ENCODE measurements around the gene DPH1. TPM values are rescaled to one million over a fixed set of nuclear protein-coding genes. Genes with fewer than 3 reads are reported as not detected.
A peak's percentile ranks its signal among the peaks of the same experiment; 100 is the strongest.

The DPH1 gene
- total RNA-seq, 1 experiment from 2014 or later = 14.4 TPM

- H3K9me3 ChIP-seq (replicated peaks) = no peaks in the 10 kb centered on the region
- H3K36me3 ChIP-seq = no peaks in the 10 kb centered on the region
- H3K4me3 ChIP-seq = peak overlapping the region; percentile 100
- H3K27ac ChIP-seq = no peak overlapping the region
- peak; percentile 77 to 84 for DNase-seq
- 0 out of 2 replicates have a peak, but pooled peaks cover under 1% of the 10 kb centered on the region for H3K4me1 ChIP-seq
- peaks cover 4% of the 10 kb centered on the region; the same call in 1 of the 2 replicates for H3K27me3 ChIP-seq
Measured at GRCh38 chr17:2030779-2031163, 818 bp downstream of the DPH1 start.

GRCh38 chr17:2033153-2033552, 3.2 kb downstream of the DPH1 start:
- H3K36me3 ChIP-seq = no peaks in the 10 kb centered on the region
- H3K27me3 ChIP-seq = peaks cover under 1% of the 10 kb centered on the region; the same call in 1 of the 2 replicates
- H3K27ac ChIP-seq = no peak overlapping the region
- no peak for DNase-seq
- no peaks in the 10 kb centered on the region for H3K9me3 ChIP-seq (replicated peaks)
- H3K4me1 ChIP-seq = no peaks in the 10 kb centered on the region
- no peak overlapping the region for H3K4me3 ChIP-seq

GRCh38 chr17:2034157-2034556, 4.2 kb downstream of the DPH1 start:
- no peaks in the 10 kb centered on the region for H3K36me3 ChIP-seq
- no peaks in the 10 kb centered on the region for H3K27me3 ChIP-seq
- no peaks in the 10 kb centered on the region for H3K4me1 ChIP-seq
- H3K4me3 ChIP-seq = no peak overlapping the region
- DNase-seq = no peak
- H3K9me3 ChIP-seq (replicated peaks) = no peaks in the 10 kb centered on the region
- H3K27ac ChIP-seq = no peak overlapping the region

- H3K27ac ChIP-seq = no peak overlapping the region
- H3K4me3 ChIP-seq = no peak overlapping the region
- DNase-seq = no peak
- H3K4me1 ChIP-seq = no peaks in the 10 kb centered on the region
- no peaks in the 10 kb centered on the region for H3K9me3 ChIP-seq (replicated peaks)
- H3K36me3 ChIP-seq = no peaks in the 10 kb centered on the region
- no peaks in the 10 kb centered on the region for H3K27me3 ChIP-seq
Measured at GRCh38 chr17:2034806-2035540, 5.0 kb downstream of the DPH1 start.

- H3K4me3 ChIP-seq = no peak overlapping the region
- no peaks in the 10 kb centered on the region for H3K9me3 ChIP-seq (replicated peaks)
- no peaks in the 10 kb centered on the region; the same call in 1 of the 2 replicates for H3K4me1 ChIP-seq
- DNase-seq = no peak
- no peak overlapping the region for H3K27ac ChIP-seq
- no peaks in the 10 kb centered on the region for H3K36me3 ChIP-seq
- H3K27me3 ChIP-seq = no peaks in the 10 kb centered on the region
Measured at GRCh38 chr17:2035541-2036488, 5.9 kb downstream of the DPH1 start.

- H3K27ac ChIP-seq = no peak overlapping the region
- H3K4me3 ChIP-seq = no peak overlapping the region
- H3K36me3 ChIP-seq = no peaks in the 10 kb centered on the region
- DNase-seq = no peak
- no peaks in the 10 kb centered on the region for H3K9me3 ChIP-seq (replicated peaks)
- H3K27me3 ChIP-seq = no peaks in the 10 kb centered on the region
- H3K4me1 ChIP-seq = peaks cover 3% of the 10 kb centered on the region; the same call in 1 of the 2 replicates
Measured at GRCh38 chr17:2037155-2037554, 7.2 kb downstream of the DPH1 start.

- Histone ChIP-seq H3K27me3 (no peaks in the 10 kb centered on the region), H3K4me3 (no peak overlapping the region), H3K4me1 (peaks cover 3% of the 10 kb centered on the region; the same call in 1 of the 2 replicates), H3K27ac (no peak overlapping the region), H3K9me3 (replicated peaks) (no peaks in the 10 kb centered on the region), H3K36me3 (no peaks in the 10 kb centered on the region)
- no peak for DNase-seq
Measured at GRCh38 chr17:2040219-2040827, 10.4 kb downstream of the DPH1 start.

- Histone ChIP-seq H3K36me3 (no peaks in the 10 kb centered on the region), H3K27ac (no peak overlapping the region), H3K9me3 (replicated peaks) (no peaks in the 10 kb centered on the region), H3K4me3 (peak overlapping the region; percentile 65), H3K27me3 (no peaks in the 10 kb centered on the region), H3K4me1 (peaks cover 3% of the 10 kb centered on the region; the same call in 1 of the 2 replicates)
- peak in 1 of 2 experiments; percentile 61 for DNase-seq
Measured at GRCh38 chr17:2040942-2041560, 11.1 kb downstream of the DPH1 start.

- H3K36me3 ChIP-seq = no peaks in the 10 kb centered on the region
- DNase-seq = peak; percentile 91 to 93
Measured at GRCh38 chr17:2041561-2042389, 11.8 kb downstream of the DPH1 start, which contains the start of gene OVCA2. Gene OVCA2 (plus strand): TSS chr17:2042022. CDS start chr17:2042048, 26 bp downstream.

GRCh38 chr17:2042390-2042847, 12.5 kb downstream of the DPH1 start:
- no peaks in the 10 kb centered on the region for H3K27me3 ChIP-seq
- no peaks in the 10 kb centered on the region for H3K36me3 ChIP-seq
- H3K27ac ChIP-seq = peak overlapping the region; percentile 61
- peak; percentile 38 to 47 for DNase-seq
- H3K4me1 ChIP-seq = peaks cover 3% of the 10 kb centered on the region; the same call in 1 of the 2 replicates
- H3K9me3 ChIP-seq (replicated peaks) = no peaks in the 10 kb centered on the region
- H3K4me3 ChIP-seq = peak overlapping the region; percentile 65

More at GRCh38 chr17:2041561-2042389, 11.8 kb downstream of the DPH1 start, which contains the start of gene OVCA2:
- Histone ChIP-seq H3K4me1 (peaks cover 3% of the 10 kb centered on the region; the same call in 1 of the 2 replicates), H3K4me3 (peak within 1 kb of the TSS; percentile 65), H3K9me3 (replicated peaks) (no peaks in the 10 kb centered on the region), H3K27ac (peak within 1 kb of the TSS; percentile 61), H3K27me3 (no peaks in the 10 kb centered on the region)

- DNase-seq = no peak
- H3K4me3 ChIP-seq = no peak overlapping the region
- no peaks in the 10 kb centered on the region for H3K9me3 ChIP-seq (replicated peaks)
- H3K36me3 ChIP-seq = no peaks in the 10 kb centered on the region
- no peaks in the 10 kb centered on the region for H3K27me3 ChIP-seq
- no peak overlapping the region for H3K27ac ChIP-seq
- peaks cover 3% of the 10 kb centered on the region; the same call in 1 of the 2 replicates for H3K4me1 ChIP-seq
Measured at GRCh38 chr17:2042933-2043332, 13.0 kb downstream of the DPH1 start.

GRCh38 chr17:2043785-2044184, 13.8 kb downstream of the DPH1 start:
- H3K36me3 ChIP-seq = no peaks in the 10 kb centered on the region
- no peak for DNase-seq

GRCh38 chr17:2044263-2044894, 14.4 kb downstream of the DPH1 start:
- Histone ChIP-seq H3K4me3 (no peak overlapping the region), H3K27ac (no peak overlapping the region), H3K4me1 (peaks cover 3% of the 10 kb centered on the region; the same call in 1 of the 2 replicates), H3K9me3 (replicated peaks) (no peaks in the 10 kb centered on the region), H3K27me3 (no peaks in the 10 kb centered on the region), H3K36me3 (no peaks in the 10 kb centered on the region)
- no peak for DNase-seq

More at GRCh38 chr17:2043785-2044184, 13.8 kb downstream of the DPH1 start:
- Histone ChIP-seq H3K27me3 (no peaks in the 10 kb centered on the region), H3K9me3 (replicated peaks) (no peaks in the 10 kb centered on the region), H3K4me1 (peaks cover 3% of the 10 kb centered on the region; the same call in 1 of the 2 replicates), H3K27ac (no peak overlapping the region), H3K4me3 (no peak overlapping the region)

All from SJCRH30 (cell line).